Natural killer cell (primary cell): ENCODE results near the gene LRRC8A. TPM values are rescaled to one million over a fixed set of nuclear protein-coding genes. Genes with fewer than 3 reads are reported as not detected.
A peak's percentile ranks its signal among the peaks of the same experiment; 100 is the strongest.

Source experiments
- ATAC-seq, 3 donors: fragments of 150-1000 bp in 2 of 3; fragments of 200-7000 bp in 1 of 3; cut with Tn5 transposase; 1 replicate in 1 of 3; 2 replicates in 2 of 3; pipeline ENCODE4 v1.10.0; 2021; ENCODE audit warnings: mild to moderate bottlenecking in 2 of 3, moderate library complexity in 2 of 3
- DNase-seq, 2 donors: peaks; one replicate each; pipeline versions ENCODE4 v3.0.0 to v3.0.0-alpha.2; 2013 to 2021; ENCODE audit warnings: mixed read lengths in 1 of 2
- H3K27ac ChIP-seq: one replicate; pipeline ENCODE4 v1.5.1; 2013; ENCODE audit warnings: mild to moderate bottlenecking, low read length
- H3K27me3 ChIP-seq: one replicate; pipeline ENCODE4 v1.6.1; 2013; ENCODE audit warnings: low read length; ENCODE audit not compliant: control insufficient read depth, insufficient read depth
- H3K36me3 ChIP-seq: one replicate; pipeline ENCODE4 v1.6.1; 2013; ENCODE audit warnings: low read length; ENCODE audit not compliant: control insufficient read depth, insufficient read depth
- H3K4me1 ChIP-seq: one replicate; pipeline ENCODE4 v1.6.1; 2013; ENCODE audit warnings: low read length; ENCODE audit not compliant: control insufficient read depth, insufficient read depth
- H3K4me3 ChIP-seq: one replicate; pipeline ENCODE4 v1.5.1; 2013; ENCODE audit warnings: low read length
- H3K9me3 ChIP-seq: one replicate; pipeline ENCODE4 v1.6.1; 2013; ENCODE audit warnings: low read length; ENCODE audit not compliant: control insufficient read depth, insufficient read depth
- H3K27ac Mint-ChIP-seq, 2 donors: one replicate each; pipeline ENCODE4 v1.8.0; 2022; ENCODE audit warnings: mild to moderate bottlenecking in 2 of 2, mixed read lengths in 2 of 2, moderate library complexity in 1 of 2
- H3K27me3 Mint-ChIP-seq, 2 donors: one replicate each; pipeline ENCODE4 v1.8.0; 2022; ENCODE audit warnings: low read depth in 2 of 2, mixed read lengths in 2 of 2
- H3K36me3 Mint-ChIP-seq: one replicate; pipeline ENCODE4 v1.8.0; 2022; ENCODE audit warnings: mixed read lengths
- H3K4me1 Mint-ChIP-seq, 2 donors: one replicate each; pipeline ENCODE4 v1.8.0; 2022; ENCODE audit warnings: mixed read lengths in 2 of 2
- H3K4me3 Mint-ChIP-seq: one replicate; pipeline ENCODE4 v1.8.0; 2022; ENCODE audit warnings: mild to moderate bottlenecking, moderate library complexity, mixed read lengths
- H3K9me3 Mint-ChIP-seq, 2 donors: one replicate each; pipeline ENCODE4 v1.8.0; 2022; ENCODE audit warnings: mixed read lengths in 2 of 2
- WGBS: methylation state at CpG from one replicate; pipeline ENCODE4 v1.1.7; 2013; ENCODE audit warnings: missing lambda C conversion rate; ENCODE audit not compliant: insufficient coverage; 5-methylcytosine and 5-hydroxymethylcytosine counted together
- intact Hi-C: fragments of 100-400 bp; cut with micrococcal nuclease; formaldehyde crosslinking; loops from one replicate; pipeline ENCODE4 v1.14.2; 2022
- total RNA-seq, 4 donors: library from RNA; stranded (reverse); fragments of 120-200 nt in 1 of 4; gene quantifications; one replicate each; pipeline versions ENCODE4 v1.2.3 to v1.2.4, GENCODE V29; 2013 to 2022
- TF ChIP-seq, protein P1 (sequence below): fragments of 200-600 bp; IDR thresholded peaks from one replicate; pipeline ENCODE4 v1.8.0; 2022; ENCODE audit warnings: antibody characterized with exemption

The LRRC8A gene
- total RNA-seq, 3 donors from 2014 or later (not counting 1 experiment from before 2014, with no cell fraction given) = 60.0 to 82.9 (median 67.9) TPM

DNA sequence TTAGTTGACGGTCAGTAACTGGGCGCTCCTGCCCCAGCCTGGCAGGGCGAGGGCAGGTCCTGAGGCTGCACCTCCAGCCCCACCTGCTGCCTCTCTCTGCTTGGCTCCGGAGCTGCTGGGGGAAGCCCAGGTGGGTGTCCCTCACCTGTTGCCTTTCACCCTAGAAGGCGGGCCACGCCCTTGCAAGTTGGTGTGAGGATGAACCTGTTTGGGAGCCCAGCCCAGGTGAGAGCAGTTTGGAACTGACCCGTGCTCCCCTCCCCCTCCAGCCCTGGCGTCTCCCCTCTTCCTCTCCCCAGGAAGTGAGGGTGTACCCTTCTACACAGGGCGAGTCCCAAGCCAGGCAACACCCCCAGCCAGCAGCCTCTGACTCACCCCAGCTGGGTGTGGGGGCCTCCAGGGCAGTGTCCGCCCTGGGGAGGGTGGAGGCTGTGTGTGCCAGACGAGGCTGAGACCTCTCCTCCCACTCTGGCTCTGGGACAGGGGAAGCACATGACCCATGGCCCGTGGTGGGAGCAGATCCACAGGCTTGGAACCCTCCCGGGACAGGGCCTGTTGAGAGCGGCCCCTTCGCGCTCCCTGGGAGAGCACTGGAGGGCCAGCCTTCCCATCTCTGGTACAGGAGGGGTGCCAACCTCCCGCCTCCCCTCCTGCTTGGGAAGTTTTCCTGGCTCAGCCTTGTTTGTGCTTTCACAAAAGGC lies 10.4 kb downstream of the LRRC8A start:
- ATAC-seq = peak; percentile 84 to 89 (median 89)
- TF ChIP-seq, protein P1, sequence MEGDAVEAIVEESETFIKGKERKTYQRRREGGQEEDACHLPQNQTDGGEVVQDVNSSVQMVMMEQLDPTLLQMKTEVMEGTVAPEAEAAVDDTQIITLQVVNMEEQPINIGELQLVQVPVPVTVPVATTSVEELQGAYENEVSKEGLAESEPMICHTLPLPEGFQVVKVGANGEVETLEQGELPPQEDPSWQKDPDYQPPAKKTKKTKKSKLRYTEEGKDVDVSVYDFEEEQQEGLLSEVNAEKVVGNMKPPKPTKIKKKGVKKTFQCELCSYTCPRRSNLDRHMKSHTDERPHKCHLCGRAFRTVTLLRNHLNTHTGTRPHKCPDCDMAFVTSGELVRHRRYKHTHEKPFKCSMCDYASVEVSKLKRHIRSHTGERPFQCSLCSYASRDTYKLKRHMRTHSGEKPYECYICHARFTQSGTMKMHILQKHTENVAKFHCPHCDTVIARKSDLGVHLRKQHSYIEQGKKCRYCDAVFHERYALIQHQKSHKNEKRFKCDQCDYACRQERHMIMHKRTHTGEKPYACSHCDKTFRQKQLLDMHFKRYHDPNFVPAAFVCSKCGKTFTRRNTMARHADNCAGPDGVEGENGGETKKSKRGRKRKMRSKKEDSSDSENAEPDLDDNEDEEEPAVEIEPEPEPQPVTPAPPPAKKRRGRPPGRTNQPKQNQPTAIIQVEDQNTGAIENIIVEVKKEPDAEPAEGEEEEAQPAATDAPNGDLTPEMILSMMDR = no peak

DNA sequence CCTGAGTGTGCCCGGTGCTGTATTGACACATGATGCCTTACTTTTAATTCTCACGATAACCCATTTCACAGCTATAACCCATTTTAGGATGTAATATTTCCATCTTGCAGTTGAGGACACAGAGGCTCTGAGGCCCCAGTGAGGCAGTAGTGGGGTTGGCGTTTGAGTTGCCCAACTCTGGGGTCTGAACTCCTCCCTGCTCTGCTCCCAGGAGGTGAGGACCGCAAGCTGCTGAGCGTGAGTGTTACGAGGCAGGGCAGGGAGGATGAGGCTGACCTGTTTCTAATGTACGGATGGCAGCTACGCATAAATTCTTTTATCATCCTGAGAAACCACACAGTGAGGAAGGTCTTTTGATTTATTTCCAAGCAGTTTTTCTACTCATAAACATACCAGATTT lies 11.4 kb downstream of the LRRC8A start:
- TF ChIP-seq, protein P1 = no peak
- Mint-ChIP-seq H3K9me3 (no peaks in the 10 kb centered on the region), H3K27ac (peak overlapping the region; percentile 85 to 95), H3K36me3 (no peaks in the 10 kb centered on the region), H3K4me3 (peak overlapping the region; percentile 38), H3K27me3 (no peaks in the 10 kb centered on the region), H3K4me1 (peaks cover 47 to 68% of the 10 kb centered on the region in 2 donors)
- no peak for DNase-seq
- no peak overlapping the region for H3K4me3 ChIP-seq
- H3K27me3 ChIP-seq = no peaks in the 10 kb centered on the region
- H3K9me3 ChIP-seq = no peaks in the 10 kb centered on the region
- H3K27ac ChIP-seq = peak overlapping the region; percentile 74
- H3K36me3 ChIP-seq = peaks cover 45% of the 10 kb centered on the region
- peaks cover 69% of the 10 kb centered on the region for H3K4me1 ChIP-seq
- peak in 1 of 3 donors; percentile 24 for ATAC-seq
- intact Hi-C loops = no loop called here
- 73% methylated on average over 4 of the region's 8 CpGs for WGBS

More for the DNA sequence above, 10.4 kb downstream of the LRRC8A start:
- Histone ChIP-seq H3K4me3 (no peak overlapping the region), H3K9me3 (no peaks in the 10 kb centered on the region), H3K27ac (peak overlapping the region; percentile 74), H3K4me1 (peaks cover 64% of the 10 kb centered on the region), H3K27me3 (no peaks in the 10 kb centered on the region), H3K36me3 (peaks cover 49% of the 10 kb centered on the region)
- Mint-ChIP-seq H3K36me3 (no peaks in the 10 kb centered on the region), H3K4me1 (peaks cover 46 to 64% of the 10 kb centered on the region in 2 donors), H3K27ac (peak overlapping the region; percentile 85 to 95), H3K9me3 (no peaks in the 10 kb centered on the region), H3K27me3 (no peaks in the 10 kb centered on the region), H3K4me3 (peak overlapping the region; percentile 42)
- intact Hi-C loops = loop anchor here (1.0 kb wide), 1 partner anchor 10 kb away; no protein-coding TSS in a partner anchor
- 77% methylated on average over 17 of the region's 17 CpGs for WGBS
- peak; percentile 33 to 58 for DNase-seq

DNA sequence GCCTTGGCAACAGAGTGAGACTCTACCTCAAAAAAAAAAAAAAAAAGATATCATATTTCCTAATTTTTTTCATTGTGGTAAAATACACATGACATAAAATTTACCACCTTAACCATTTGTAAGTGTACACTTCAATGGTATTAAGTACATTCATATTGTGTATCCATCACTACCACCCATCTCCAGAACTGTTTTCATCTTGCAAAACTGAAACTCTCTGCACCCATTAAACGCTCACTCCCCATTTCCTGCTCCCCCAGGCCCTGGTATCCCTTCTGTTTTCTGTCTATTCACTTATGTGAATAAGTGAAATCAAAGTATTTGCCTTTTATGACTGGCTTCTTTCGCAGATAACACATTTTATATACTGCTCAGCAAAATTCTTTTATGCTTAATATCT lies 12.8 kb downstream of the LRRC8A start:
- Histone ChIP-seq H3K27me3 (no peaks in the 10 kb centered on the region), H3K4me1 (peaks cover 74% of the 10 kb centered on the region), H3K4me3 (no peak overlapping the region), H3K36me3 (peaks cover 38% of the 10 kb centered on the region), H3K9me3 (no peaks in the 10 kb centered on the region), H3K27ac (peak overlapping the region; percentile 15)
- peaks cover 50 to 74% of the 10 kb centered on the region in 2 donors for H3K4me1 Mint-ChIP-seq
- H3K27ac Mint-ChIP-seq = peak overlapping the region; percentile 87 to 95
- WGBS = 100% methylated on average over 1 of the region's 2 CpGs
- H3K4me3 Mint-ChIP-seq = peak overlapping the region; percentile 67
- TF ChIP-seq, protein P1 = no peak
- no peaks in the 10 kb centered on the region for H3K36me3 Mint-ChIP-seq
- no peaks in the 10 kb centered on the region for H3K9me3 Mint-ChIP-seq
- DNase-seq (peak in 1 of 2 donors; percentile 40), ATAC-seq (peak in 2 of 3 donors; percentile 17 to 29)
- H3K27me3 Mint-ChIP-seq = no peaks in the 10 kb centered on the region
- intact Hi-C loops = no loop called here
